ENCODE results near the gene TMBIM1.

DNA sequence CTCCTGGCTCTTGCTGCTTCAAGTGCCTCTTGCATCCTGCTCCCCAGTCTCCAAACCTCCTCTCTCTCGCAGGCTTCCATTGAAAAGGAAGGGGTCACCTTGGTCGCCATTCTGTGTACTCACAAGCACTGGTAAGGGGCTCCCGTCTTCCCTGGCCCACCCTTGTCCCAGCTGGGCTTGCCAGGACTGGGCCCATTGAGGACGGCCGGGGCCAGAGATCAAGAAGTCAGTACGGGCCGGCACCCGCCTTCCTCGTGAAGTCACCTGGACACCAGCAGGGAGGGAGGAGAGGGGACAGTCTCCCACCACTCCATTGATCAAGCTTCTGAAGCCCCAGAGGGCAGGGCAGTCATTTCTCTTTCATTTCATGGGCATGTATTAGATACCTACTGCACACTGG is 48.4 kb upstream of the TMBIM1 start:
- TF ChIP-seq, protein P1, sequence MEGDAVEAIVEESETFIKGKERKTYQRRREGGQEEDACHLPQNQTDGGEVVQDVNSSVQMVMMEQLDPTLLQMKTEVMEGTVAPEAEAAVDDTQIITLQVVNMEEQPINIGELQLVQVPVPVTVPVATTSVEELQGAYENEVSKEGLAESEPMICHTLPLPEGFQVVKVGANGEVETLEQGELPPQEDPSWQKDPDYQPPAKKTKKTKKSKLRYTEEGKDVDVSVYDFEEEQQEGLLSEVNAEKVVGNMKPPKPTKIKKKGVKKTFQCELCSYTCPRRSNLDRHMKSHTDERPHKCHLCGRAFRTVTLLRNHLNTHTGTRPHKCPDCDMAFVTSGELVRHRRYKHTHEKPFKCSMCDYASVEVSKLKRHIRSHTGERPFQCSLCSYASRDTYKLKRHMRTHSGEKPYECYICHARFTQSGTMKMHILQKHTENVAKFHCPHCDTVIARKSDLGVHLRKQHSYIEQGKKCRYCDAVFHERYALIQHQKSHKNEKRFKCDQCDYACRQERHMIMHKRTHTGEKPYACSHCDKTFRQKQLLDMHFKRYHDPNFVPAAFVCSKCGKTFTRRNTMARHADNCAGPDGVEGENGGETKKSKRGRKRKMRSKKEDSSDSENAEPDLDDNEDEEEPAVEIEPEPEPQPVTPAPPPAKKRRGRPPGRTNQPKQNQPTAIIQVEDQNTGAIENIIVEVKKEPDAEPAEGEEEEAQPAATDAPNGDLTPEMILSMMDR (IDR thresholded peaks at IDR 0.05): no peak
- no peak for TF ChIP-seq SIN3A (IDR thresholded peaks at IDR 0.05; ENCODE audit: borderline replicate concordance, insufficient read depth, low read depth, low read length)
